ENCODE measurements around the gene PCDHGB7.

GRCh38 chr5:141439411-141440141 lies 22.1 kb downstream of the PCDHGB7 start:
- TF ChIP-seq CTCF (IDR thresholded peaks at IDR 0.05), result no peak
- no peak for TF ChIP-seq POLR2AphosphoS5 (IDR thresholded peaks at IDR 0.05)

All from sigmoid colon (tissue), 4 donors.